ENCODE results near the gene STIM2. TPM values are rescaled to one million over a fixed set of nuclear protein-coding genes. Genes with fewer than 3 reads are reported as not detected.

STIM2 gene
- total and polyA plus RNA-seq, 2 donors (not counting 1 experiment from before 2014, with no cell fraction given) = 48.6 to 96.0 TPM

GRCh38 chr4:26911254-26911653 lies 50.6 kb downstream of the STIM2 start:
- Histone ChIP-seq H3K79me2 (ENCODE audit: control insufficient read depth, insufficient read depth, low read length) (peaks cover 96% of the 10 kb centered on the region), H3K9me3 (ENCODE audit: control extremely low read depth in 1 of 3, control insufficient read depth in 2 of 3, insufficient read depth in 1 of 3, low read length in 2 of 3) (no peaks in the 10 kb centered on the region), H2AFZ (ENCODE audit: insufficient read depth, low read depth, low read length, poor library complexity, severe bottlenecking) (no peak overlapping the region), H3K4me3 (ENCODE audit: control extremely low read depth in 1 of 5, extremely low read depth in 1 of 5, insufficient read depth in 1 of 5, low read depth in 2 of 5, low read length in 4 of 5) (no peak overlapping the region), H3K27ac (ENCODE audit: low read length in 2 of 2) (no peak overlapping the region), H3K9ac (ENCODE audit: low read length) (no peak overlapping the region), H3K4me2 (replicated peaks; ENCODE audit: low read depth, low read length, poor library complexity, severe bottlenecking) (no peak overlapping the region), H4K20me1 (ENCODE audit: control insufficient read depth, insufficient read depth, low read length, poor library complexity, severe bottlenecking) (peaks cover 39% of the 10 kb centered on the region), H3K36me3 (replicated peaks in 1 of 2; ENCODE audit: control extremely low read depth in 1 of 2, control insufficient read depth in 1 of 2, extremely low read depth in 1 of 2, insufficient read depth in 2 of 2, low read length in 1 of 2) (peaks cover 0 to 1% of the 10 kb centered on the region in 2 experiments), H3K27me3 (replicated peaks in 1 of 4; ENCODE audit: control extremely low read depth in 1 of 4, control insufficient read depth in 3 of 4, insufficient read depth in 4 of 4, low read length in 3 of 4) (no peaks in the 10 kb centered on the region), H3K4me1 (ENCODE audit: control insufficient read depth in 2 of 2, insufficient read depth in 2 of 2, low read length in 2 of 2) (peaks cover 18 to 37% of the 10 kb centered on the region in 2 donors)
- Mint-ChIP-seq H3K27ac (no peak overlapping the region), H3K9me3 (ENCODE audit: insufficient read depth) (no peaks in the 10 kb centered on the region), H3K4me1 (peaks cover 71% of the 10 kb centered on the region), H3K4me3 (no peak overlapping the region), H3K27me3 (no peaks in the 10 kb centered on the region)
- ChIA-PET POLR2A (no interaction called here), CTCF (no interaction called here)
- ATAC-seq (ENCODE audit: low read depth) (no peak), DNase-seq (no peak)
- intact Hi-C loops (cut with micrococcal nuclease) = loop anchor here (2.0 kb wide), 1 partner anchor 14 kb away; no protein-coding TSS in a partner anchor
- no peak for TF ChIP-seq EZH2 (IDR thresholded peaks at IDR 0.05; ENCODE audit: borderline replicate concordance, insufficient read depth, low read depth, low read length, poor library complexity, severe bottlenecking)
- TF ChIP-seq CTCF (IDR thresholded peaks at IDR 0.05) = no peak

- Histone ChIP-seq H3K79me2 (ENCODE audit: control insufficient read depth, insufficient read depth, low read length) (peaks cover 97% of the 10 kb centered on the region), H4K20me1 (ENCODE audit: control insufficient read depth, insufficient read depth, low read length, poor library complexity, severe bottlenecking) (peaks cover 43% of the 10 kb centered on the region), H3K9ac (ENCODE audit: low read length) (no peak overlapping the region), H3K27ac (ENCODE audit: low read length in 2 of 2) (no peak overlapping the region), H3K9me3 (ENCODE audit: control extremely low read depth in 1 of 3, control insufficient read depth in 2 of 3, insufficient read depth in 1 of 3, low read length in 2 of 3) (no peaks in the 10 kb centered on the region), H3K4me2 (replicated peaks; ENCODE audit: low read depth, low read length, poor library complexity, severe bottlenecking) (peak overlapping the region; percentile 16), H3K27me3 (replicated peaks in 1 of 4; ENCODE audit: control extremely low read depth in 1 of 4, control insufficient read depth in 3 of 4, insufficient read depth in 4 of 4, low read length in 3 of 4) (no peaks in the 10 kb centered on the region), H2AFZ (ENCODE audit: insufficient read depth, low read depth, low read length, poor library complexity, severe bottlenecking) (no peak overlapping the region), H3K4me3 (ENCODE audit: control extremely low read depth in 1 of 5, extremely low read depth in 1 of 5, insufficient read depth in 1 of 5, low read depth in 2 of 5, low read length in 4 of 5) (no peak overlapping the region), H3K4me1 (ENCODE audit: control insufficient read depth in 2 of 2, insufficient read depth in 2 of 2, low read length in 2 of 2) (peaks cover 18 to 45% of the 10 kb centered on the region in 2 donors), H3K36me3 (replicated peaks in 1 of 2; ENCODE audit: control extremely low read depth in 1 of 2, control insufficient read depth in 1 of 2, extremely low read depth in 1 of 2, insufficient read depth in 2 of 2, low read length in 1 of 2) (peaks cover 0 to 1% of the 10 kb centered on the region in 2 experiments)
- no CpG with 5 or more reads among the region's 6 CpGs for WGBS (ENCODE audit: insufficient coverage)
- peaks cover 73% of the 10 kb centered on the region for H3K4me1 Mint-ChIP-seq
- H3K4me3 Mint-ChIP-seq = no peak overlapping the region
- no peak overlapping the region for H3K27ac Mint-ChIP-seq
- CTCF ChIA-PET = no interaction called here
- intact Hi-C loops (cut with micrococcal nuclease) = no loop called here
- no peak for ATAC-seq (ENCODE audit: low read depth)
- DNase-seq = no peak
- H3K27me3 Mint-ChIP-seq = no peaks in the 10 kb centered on the region
- POLR2A ChIA-PET = no interaction called here
- TF ChIP-seq CTCF (IDR thresholded peaks at IDR 0.05) = no peak
- TF ChIP-seq EZH2 (IDR thresholded peaks at IDR 0.05; ENCODE audit: borderline replicate concordance, insufficient read depth, low read depth, low read length, poor library complexity, severe bottlenecking) = no peak
- no peaks in the 10 kb centered on the region for H3K9me3 Mint-ChIP-seq (ENCODE audit: insufficient read depth)
These were observed 51.4 kb downstream of the STIM2 start for GRCh38 chr4:26912069-26912468.

Data from B cell (primary cell).